ENCODE results near the gene KCTD17. TPM values are rescaled to one million over a fixed set of nuclear protein-coding genes. Genes with fewer than 3 reads are reported as not detected.

The KCTD17 gene
- polyA plus RNA-seq, 3 donors, result 8.4 to 40.0 (median 9.0) TPM

- no peak overlapping the region for H3K9ac ChIP-seq (ENCODE audit: insufficient read depth, low read length, poor library complexity, severe bottlenecking)
- Mint-ChIP-seq H3K36me3 (no peaks in the 10 kb centered on the region), H3K27me3 (ENCODE audit: low read depth in 3 of 3) (peaks cover 0 to 7% (median 1%) of the 10 kb centered on the region in 3 donors), H3K4me1 (peaks cover 22% of the 10 kb centered on the region), H3K27ac (peak overlapping the region in 3 of 7 donors; percentile 20 to 70 (median 59)), H3K9me3 (no peaks in the 10 kb centered on the region), H3K4me3 (no peak overlapping the region)
- intact Hi-C loops (cut with micrococcal nuclease), result no loop called here
- H3K36me3 ChIP-seq (replicated peaks in 1 of 2; ENCODE audit: control insufficient read depth in 1 of 2, insufficient read depth in 2 of 2, low read length in 2 of 2), result no peaks in the 10 kb centered on the region
- no peak overlapping the region for H3K27ac ChIP-seq (ENCODE audit: low read depth in 1 of 2, low read length in 2 of 2)
- peak in 2 of 3 donors; percentile 26 to 52 for DNase-seq
- H3K27me3 ChIP-seq (ENCODE audit: control insufficient read depth in 2 of 2, insufficient read depth in 2 of 2, low read length in 2 of 2), result no peaks in the 10 kb centered on the region
- no peak overlapping the region for H3K4me2 ChIP-seq (replicated peaks; ENCODE audit: extremely low read depth, low read length, poor library complexity, severe bottlenecking)
- H3K4me1 ChIP-seq (ENCODE audit: control insufficient read depth in 1 of 2, insufficient read depth in 2 of 2, low read length in 2 of 2), result peaks cover 24 to 26% of the 10 kb centered on the region in 2 donors
- WGBS (ENCODE audit: insufficient coverage), result 37% methylated on average over 4 of the region's 9 CpGs
- H2AFZ ChIP-seq (ENCODE audit: insufficient read depth, low read depth, low read length, poor library complexity, severe bottlenecking), result no peak overlapping the region
- H3K9me3 ChIP-seq (replicated peaks in 1 of 2; ENCODE audit: control insufficient read depth in 1 of 2, insufficient read depth in 1 of 2, low read length in 2 of 2), result no peaks in the 10 kb centered on the region
- no peak overlapping the region for H3K4me3 ChIP-seq (replicated peaks in 1 of 3; ENCODE audit: low read depth in 2 of 3, low read length in 3 of 3)
- no peak for TF ChIP-seq CTCF (IDR thresholded peaks at IDR 0.05)
- no peaks in the 10 kb centered on the region for H3K79me2 ChIP-seq (ENCODE audit: insufficient read depth, low read length)
- no peaks in the 10 kb centered on the region for H4K20me1 ChIP-seq (ENCODE audit: insufficient read depth, low read length)
Observed at GRCh38 chr22:37044634-37045625, 6.6 kb upstream of the KCTD17 start.

- Histone ChIP-seq H3K36me3 (replicated peaks in 1 of 2; ENCODE audit: control insufficient read depth in 1 of 2, insufficient read depth in 2 of 2, low read length in 2 of 2) (no peaks in the 10 kb centered on the region), H3K27ac (ENCODE audit: low read depth in 1 of 2, low read length in 2 of 2) (no peak overlapping the region), H3K4me3 (replicated peaks in 1 of 3; ENCODE audit: low read depth in 2 of 3, low read length in 3 of 3) (no peak overlapping the region), H3K79me2 (ENCODE audit: insufficient read depth, low read length) (no peaks in the 10 kb centered on the region), H3K9ac (ENCODE audit: insufficient read depth, low read length, poor library complexity, severe bottlenecking) (no peak overlapping the region), H3K4me1 (ENCODE audit: control insufficient read depth in 1 of 2, insufficient read depth in 2 of 2, low read length in 2 of 2) (peaks cover 34 to 37% of the 10 kb centered on the region in 2 donors), H3K9me3 (replicated peaks in 1 of 2; ENCODE audit: control insufficient read depth in 1 of 2, insufficient read depth in 1 of 2, low read length in 2 of 2) (no peaks in the 10 kb centered on the region), H3K4me2 (replicated peaks; ENCODE audit: extremely low read depth, low read length, poor library complexity, severe bottlenecking) (no peak overlapping the region), H3K27me3 (ENCODE audit: control insufficient read depth in 2 of 2, insufficient read depth in 2 of 2, low read length in 2 of 2) (no peaks in the 10 kb centered on the region), H2AFZ (ENCODE audit: insufficient read depth, low read depth, low read length, poor library complexity, severe bottlenecking) (no peak overlapping the region), H4K20me1 (ENCODE audit: insufficient read depth, low read length) (no peaks in the 10 kb centered on the region)
- peaks cover 0 to 5% (median 1%) of the 10 kb centered on the region in 3 donors for H3K27me3 Mint-ChIP-seq (ENCODE audit: low read depth in 3 of 3)
- DNase-seq, result no peak
- no peaks in the 10 kb centered on the region for H3K36me3 Mint-ChIP-seq
- H3K27ac Mint-ChIP-seq, result peak overlapping the region in 1 of 7 donors; percentile 25
- intact Hi-C loops (cut with micrococcal nuclease), result no loop called here
- no peaks in the 10 kb centered on the region for H3K9me3 Mint-ChIP-seq
- 100% methylated on average over 1 of the region's 4 CpGs for whole genome bisulfite sequencing (ENCODE audit: insufficient coverage)
- TF ChIP-seq CTCF (IDR thresholded peaks at IDR 0.05), result peak; percentile 67
- H3K4me3 Mint-ChIP-seq, result no peak overlapping the region
- H3K4me1 Mint-ChIP-seq, result peaks cover 29% of the 10 kb centered on the region
Observed at GRCh38 chr22:37045958-37046357, 5.6 kb upstream of the KCTD17 start.
